Upper lobe of right lung (tissue), 1 donor: ENCODE data around the gene EVI5. TPM values are rescaled to one million over a fixed set of nuclear protein-coding genes. Genes with fewer than 3 reads are reported as not detected.
A peak's percentile ranks its signal among the peaks of the same experiment; 100 is the strongest.
"Not testable (repeated sequence)": the region's sequence is repeated elsewhere in the genome, so short reads cannot be mapped to it uniquely, and the experiment has no call there.

Source experiments
- ATAC-seq: fragments of 200-7000 bp; cut with Tn5 transposase; one replicate; pipeline ENCODE4 v1.9.1; 2020; ENCODE audit warnings: mild to moderate bottlenecking, moderate library complexity
- DNase-seq: peaks from one replicate; pipeline ENCODE4 v3.0.0-alpha.2; 2020
- H3K27ac ChIP-seq: fragments of 200-600 bp; one replicate; pipeline ENCODE4 v1.8.0; 2022
- H3K27me3 ChIP-seq: fragments of 200-600 bp; one replicate; pipeline ENCODE4 v1.8.0; 2022; ENCODE audit warnings: mild to moderate bottlenecking
- H3K36me3 ChIP-seq: fragments of 200-600 bp; one replicate; pipeline ENCODE4 v1.8.0; 2022
- H3K4me1 ChIP-seq: fragments of 200-600 bp; one replicate; pipeline ENCODE4 v1.8.0; 2022
- H3K4me3 ChIP-seq: fragments of 200-600 bp; one replicate; pipeline ENCODE4 v1.8.0; 2022; ENCODE audit warnings: mild to moderate bottlenecking
- H3K9me3 ChIP-seq: fragments of 200-600 bp; one replicate; pipeline ENCODE4 v1.8.0; 2022
- CTCF ChIP-seq: fragments of 200-600 bp; IDR thresholded peaks from one replicate; pipeline ENCODE4 v1.8.0; 2022; ENCODE audit warnings: antibody characterized with exemption
- intact Hi-C: fragments of 100-400 bp; cut with DNase I; formaldehyde crosslinking; loops from one replicate; pipeline ENCODE4 v1.11.0; 2022
- total RNA-seq: library from RNA; stranded (reverse); fragmentation: NEBNext Ultra II Directional; extraction: Animal tissue kit (Norgen Biotek cat#: 25700); gene quantifications from one replicate; pipeline ENCODE4 v1.2.1, GENCODE V29; 2021
- donor health status: DM: no; HTN: yes; CAD: no; lungs with severe emphysema.

The EVI5 gene
- total RNA-seq, 1 donor from 2014 or later: 43.7 TPM

- no peaks in the 10 kb centered on the region for H3K27me3 ChIP-seq
- intact Hi-C loops: no loop called here
- H3K4me1 ChIP-seq: no peaks in the 10 kb centered on the region
- no peaks in the 10 kb centered on the region for H3K9me3 ChIP-seq
- no peak overlapping the region for H3K4me3 ChIP-seq
- DNase-seq: no peak
- TF ChIP-seq CTCF: no peak
- ATAC-seq: peak; percentile 14
- no peak overlapping the region for H3K27ac ChIP-seq
- no peaks in the 10 kb centered on the region for H3K36me3 ChIP-seq
Observed at GRCh38 chr1:92748138-92748537, 36.8 kb downstream of the EVI5 start.

- ATAC-seq (peak; percentile 68), DNase-seq (no peak)
Observed at GRCh38 chr1:92747735-92748134, 37.2 kb downstream of the EVI5 start.

GRCh38 chr1:92746255-92746654 is 38.7 kb downstream of the EVI5 start:
- H3K27ac ChIP-seq, DNase-seq, H3K9me3 ChIP-seq, intact Hi-C loops, H3K4me3 ChIP-seq, H3K4me1 ChIP-seq, H3K27me3 ChIP-seq, ATAC-seq, H3K36me3 ChIP-seq: not testable (repeated sequence)

More at GRCh38 chr1:92747735-92748134, 37.2 kb downstream of the EVI5 start:
- Histone ChIP-seq H3K27ac (no peak overlapping the region), H3K4me3 (no peak overlapping the region), H3K36me3 (no peaks in the 10 kb centered on the region), H3K27me3 (no peaks in the 10 kb centered on the region), H3K4me1 (no peaks in the 10 kb centered on the region), H3K9me3 (no peaks in the 10 kb centered on the region)
- no peak for TF ChIP-seq CTCF
- intact Hi-C loops: no loop called here

GRCh38 chr1:92743221-92743620 is 41.7 kb downstream of the EVI5 start:
- ATAC-seq: no peak
- Histone ChIP-seq H3K27me3 (no peaks in the 10 kb centered on the region), H3K36me3 (no peaks in the 10 kb centered on the region), H3K4me1 (no peaks in the 10 kb centered on the region), H3K4me3 (no peak overlapping the region), H3K9me3 (no peaks in the 10 kb centered on the region), H3K27ac (no peak overlapping the region)
- no peak for TF ChIP-seq CTCF
- no peak for DNase-seq
- intact Hi-C loops: no loop called here

GRCh38 chr1:92739669-92740524 is 45.0 kb downstream of the EVI5 start:
- H3K4me3 ChIP-seq: no peak overlapping the region
- no peak overlapping the region for H3K27ac ChIP-seq
- H3K36me3 ChIP-seq: peaks cover 4% of the 10 kb centered on the region
- ATAC-seq (no peak), DNase-seq (no peak)
- H3K9me3 ChIP-seq: no peaks in the 10 kb centered on the region
- intact Hi-C loops: no loop called here
- no peaks in the 10 kb centered on the region for H3K4me1 ChIP-seq
- H3K27me3 ChIP-seq: no peaks in the 10 kb centered on the region
- no peak for TF ChIP-seq CTCF

GRCh38 chr1:92736395-92736794 is 48.5 kb downstream of the EVI5 start:
- Histone ChIP-seq H3K27ac (no peak overlapping the region), H3K4me3 (no peak overlapping the region), H3K36me3 (peaks cover 16% of the 10 kb centered on the region), H3K27me3 (no peaks in the 10 kb centered on the region), H3K9me3 (no peaks in the 10 kb centered on the region), H3K4me1 (no peaks in the 10 kb centered on the region)
- peak; percentile 69 for ATAC-seq
- TF ChIP-seq CTCF: no peak
- intact Hi-C loops: no loop called here
- DNase-seq: no peak
